GM23338 (cell line): ENCODE results near the gene RGS3. TPM values are rescaled to one million over a fixed set of nuclear protein-coding genes. Genes with fewer than 3 reads are reported as not detected.

Source experiments
- ATAC-seq: fragments of 200-7000 bp; cut with Tn5 transposase; 3 replicates; pipeline ENCODE4 v1.9.1; 2020
- DNase-seq: peaks from one replicate; pipeline ENCODE4 v3.0.0-alpha.2; 2015; ENCODE audit warnings: low spot score
- H2AFZ ChIP-seq: fragments of 200-600 bp; sonication (generic); 2 replicates; pipeline ENCODE4 v1.8.0; 2016; ENCODE audit warnings: antibody characterized with exemption, mild to moderate bottlenecking, moderate library complexity
- H3F3A ChIP-seq: fragments of 200-600 bp; sonication (generic); replicated peaks from 2 replicates; pipeline ENCODE4 v1.8.0; 2017; ENCODE audit warnings: antibody characterized with exemption, mixed run types, low read depth
- H3K27ac ChIP-seq: fragments of 200-600 bp; sonication (generic); 2 replicates; pipeline ENCODE4 v1.6.1; 2016; ENCODE audit warnings: low read depth
- H3K27me3 ChIP-seq: fragments of 200-600 bp; sonication (generic); 2 replicates; pipeline ENCODE4 v1.8.0; 2016; ENCODE audit warnings: mild to moderate bottlenecking, mixed run types, moderate library complexity; ENCODE audit not compliant: insufficient read depth
- H3K36me3 ChIP-seq: fragments of 200-600 bp; sonication (generic); 2 replicates; pipeline ENCODE4 v1.8.0; 2016; ENCODE audit warnings: mild to moderate bottlenecking; ENCODE audit not compliant: insufficient read depth
- H3K4me1 ChIP-seq: fragments of 200-600 bp; sonication (generic); 2 replicates; pipeline ENCODE4 v1.8.0; 2016; ENCODE audit warnings: mild to moderate bottlenecking, moderate library complexity; ENCODE audit not compliant: insufficient read depth
- H3K4me2 ChIP-seq: fragments of 200-600 bp; sonication (generic); 2 replicates; pipeline ENCODE4 v1.7.1; 2017; ENCODE audit warnings: mixed run types
- H3K4me3 ChIP-seq: fragments of 200-600 bp; sonication (generic); 2 replicates; pipeline ENCODE4 v1.6.1; 2016; ENCODE audit warnings: mixed run types
- H3K79me2 ChIP-seq: fragments of 200-600 bp; sonication (generic); replicated peaks from 2 replicates; pipeline ENCODE4 v1.8.0; 2017; ENCODE audit warnings: mild to moderate bottlenecking; ENCODE audit not compliant: insufficient read depth
- H3K9me2 ChIP-seq: fragments of 200-600 bp; sonication (generic); 2 replicates; pipeline ENCODE4 v1.8.0; 2017; ENCODE audit not compliant: insufficient read depth
- H4K20me1 ChIP-seq: fragments of 200-600 bp; sonication (generic); replicated peaks from 2 replicates; pipeline ENCODE4 v1.8.0; 2017; ENCODE audit warnings: mild to moderate bottlenecking; ENCODE audit not compliant: insufficient read depth
- H3K27ac Mint-ChIP-seq: 2 replicates; pipeline ENCODE4 v1.8.0; 2020; ENCODE audit warnings: inconsistent platforms, mild to moderate bottlenecking, moderate library complexity, mixed read lengths
- H3K27me3 Mint-ChIP-seq: 3 replicates; pipeline ENCODE4 v1.8.0; 2022; ENCODE audit warnings: low read depth, mild to moderate bottlenecking, moderate library complexity, mixed read lengths, inconsistent platforms; ENCODE audit not compliant: insufficient read depth, poor library complexity
- H3K36me3 Mint-ChIP-seq: 3 replicates; pipeline ENCODE4 v1.8.0; 2021; ENCODE audit warnings: low read depth, mild to moderate bottlenecking, inconsistent platforms, moderate library complexity, mixed read lengths
- H3K4me1 Mint-ChIP-seq: 3 replicates; pipeline ENCODE4 v1.8.0; 2020; ENCODE audit warnings: mild to moderate bottlenecking, inconsistent platforms, mixed read lengths
- H3K4me3 Mint-ChIP-seq: 3 replicates; pipeline ENCODE4 v1.8.0; 2021; ENCODE audit warnings: moderate library complexity, mild to moderate bottlenecking, inconsistent platforms, mixed read lengths
- H3K9me3 Mint-ChIP-seq: 3 replicates; pipeline ENCODE4 v1.8.0; 2020; ENCODE audit warnings: moderate library complexity, mild to moderate bottlenecking, inconsistent platforms, mixed read lengths
- JUNB ChIP-seq: IDR thresholded peaks from one replicate; pipeline ENCODE4 v1.6.1; 2016; ENCODE audit warnings: antibody characterized with exemption; ENCODE audit not compliant: unreplicated experiment
- polyA plus RNA-seq: library from polyadenylated mRNA; unstranded; fragments of >200 nt; fragmentation: Nextera tagmentation; extraction: Ambion mirVana; gene quantifications from 2 replicates; pipeline ENCODE4 v1.2.1, GENCODE V29; 2016
- total RNA-seq: library from RNA; depleted of rRNA; stranded (reverse); fragments of >200 nt; shearing (Covaris generic); gene quantifications from 2 replicates; pipeline ENCODE4 v1.2.3, GENCODE V29; 2014
- TF ChIP-seq, protein P1 (sequence below): fragments of 250-450 bp; sonication (Bioruptor Pico); IDR thresholded peaks from 2 replicates; pipeline ENCODE4 v1.5.0; 2020; ENCODE audit warnings: mild to moderate bottlenecking, moderate library complexity
- TF ChIP-seq, protein P2 (sequence below): IDR thresholded peaks from one replicate; pipeline ENCODE4 v1.6.1; 2018; ENCODE audit warnings: antibody characterized with exemption; ENCODE audit not compliant: unreplicated experiment

RGS3 gene
- total and polyA plus RNA-seq, 2 experiments from 2014 or later, result 14.2 to 24.3 TPM

DNA sequence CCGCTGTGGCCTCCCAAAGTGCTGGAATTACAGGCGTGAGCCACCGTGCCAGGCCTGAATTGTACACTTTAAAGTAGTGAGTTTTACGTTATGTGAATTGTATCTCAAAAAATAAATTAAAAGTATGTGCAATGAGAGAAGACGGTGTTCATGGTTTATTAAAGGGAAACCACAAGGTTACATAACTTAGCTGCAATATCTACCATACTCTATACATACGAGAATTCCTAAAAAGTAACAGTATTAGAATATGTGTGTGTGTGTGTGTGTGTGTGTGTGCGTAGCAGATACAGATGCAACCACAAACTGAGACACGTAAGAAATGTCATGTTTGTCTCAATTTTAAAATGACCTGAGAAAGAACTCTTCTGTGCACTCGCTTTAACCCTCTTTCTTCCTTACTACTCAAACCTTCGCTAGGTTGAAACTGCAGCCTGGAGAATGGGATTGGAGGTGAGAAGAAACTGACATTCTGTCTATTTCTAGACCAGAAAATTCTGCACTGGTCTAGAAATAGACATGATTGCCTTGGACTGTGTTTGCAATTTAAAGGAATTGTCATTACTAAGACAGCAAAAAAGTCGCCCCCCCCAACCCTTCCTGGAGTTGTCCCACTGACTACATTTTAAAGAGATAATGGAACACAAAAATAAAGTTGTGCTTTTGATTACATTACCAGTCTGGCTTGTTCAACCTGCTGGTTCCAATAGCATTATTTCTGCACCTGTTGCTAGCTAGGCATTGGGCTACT, 167.0 kb downstream of the RGS3 start:
- H3K27ac ChIP-seq, result no peak overlapping the region
- no peak for DNase-seq

More for the DNA sequence above, 167.0 kb downstream of the RGS3 start:
- ATAC-seq, result no peak
- Histone ChIP-seq H3K79me2 (no peaks in the 10 kb centered on the region), H3K4me1 (no peaks in the 10 kb centered on the region), H3K36me3 (no peaks in the 10 kb centered on the region), H4K20me1 (no peaks in the 10 kb centered on the region), H3K4me2 (no peak overlapping the region), H3K27me3 (0 out of 2 replicates have a peak, but pooled peaks cover 6% of the 10 kb centered on the region), H3F3A (no peaks in the 10 kb centered on the region), H2AFZ (no peak overlapping the region), H3K9me2 (no peaks in the 10 kb centered on the region), H3K4me3 (no peak overlapping the region)
- H3K4me1 Mint-ChIP-seq, result peaks cover 15% of the 10 kb centered on the region
- H3K4me3 Mint-ChIP-seq, result no peak overlapping the region
- H3K27me3 Mint-ChIP-seq, result peaks cover 9% of the 10 kb centered on the region
- no peaks in the 10 kb centered on the region for H3K36me3 Mint-ChIP-seq
- TF ChIP-seq, protein P1, sequence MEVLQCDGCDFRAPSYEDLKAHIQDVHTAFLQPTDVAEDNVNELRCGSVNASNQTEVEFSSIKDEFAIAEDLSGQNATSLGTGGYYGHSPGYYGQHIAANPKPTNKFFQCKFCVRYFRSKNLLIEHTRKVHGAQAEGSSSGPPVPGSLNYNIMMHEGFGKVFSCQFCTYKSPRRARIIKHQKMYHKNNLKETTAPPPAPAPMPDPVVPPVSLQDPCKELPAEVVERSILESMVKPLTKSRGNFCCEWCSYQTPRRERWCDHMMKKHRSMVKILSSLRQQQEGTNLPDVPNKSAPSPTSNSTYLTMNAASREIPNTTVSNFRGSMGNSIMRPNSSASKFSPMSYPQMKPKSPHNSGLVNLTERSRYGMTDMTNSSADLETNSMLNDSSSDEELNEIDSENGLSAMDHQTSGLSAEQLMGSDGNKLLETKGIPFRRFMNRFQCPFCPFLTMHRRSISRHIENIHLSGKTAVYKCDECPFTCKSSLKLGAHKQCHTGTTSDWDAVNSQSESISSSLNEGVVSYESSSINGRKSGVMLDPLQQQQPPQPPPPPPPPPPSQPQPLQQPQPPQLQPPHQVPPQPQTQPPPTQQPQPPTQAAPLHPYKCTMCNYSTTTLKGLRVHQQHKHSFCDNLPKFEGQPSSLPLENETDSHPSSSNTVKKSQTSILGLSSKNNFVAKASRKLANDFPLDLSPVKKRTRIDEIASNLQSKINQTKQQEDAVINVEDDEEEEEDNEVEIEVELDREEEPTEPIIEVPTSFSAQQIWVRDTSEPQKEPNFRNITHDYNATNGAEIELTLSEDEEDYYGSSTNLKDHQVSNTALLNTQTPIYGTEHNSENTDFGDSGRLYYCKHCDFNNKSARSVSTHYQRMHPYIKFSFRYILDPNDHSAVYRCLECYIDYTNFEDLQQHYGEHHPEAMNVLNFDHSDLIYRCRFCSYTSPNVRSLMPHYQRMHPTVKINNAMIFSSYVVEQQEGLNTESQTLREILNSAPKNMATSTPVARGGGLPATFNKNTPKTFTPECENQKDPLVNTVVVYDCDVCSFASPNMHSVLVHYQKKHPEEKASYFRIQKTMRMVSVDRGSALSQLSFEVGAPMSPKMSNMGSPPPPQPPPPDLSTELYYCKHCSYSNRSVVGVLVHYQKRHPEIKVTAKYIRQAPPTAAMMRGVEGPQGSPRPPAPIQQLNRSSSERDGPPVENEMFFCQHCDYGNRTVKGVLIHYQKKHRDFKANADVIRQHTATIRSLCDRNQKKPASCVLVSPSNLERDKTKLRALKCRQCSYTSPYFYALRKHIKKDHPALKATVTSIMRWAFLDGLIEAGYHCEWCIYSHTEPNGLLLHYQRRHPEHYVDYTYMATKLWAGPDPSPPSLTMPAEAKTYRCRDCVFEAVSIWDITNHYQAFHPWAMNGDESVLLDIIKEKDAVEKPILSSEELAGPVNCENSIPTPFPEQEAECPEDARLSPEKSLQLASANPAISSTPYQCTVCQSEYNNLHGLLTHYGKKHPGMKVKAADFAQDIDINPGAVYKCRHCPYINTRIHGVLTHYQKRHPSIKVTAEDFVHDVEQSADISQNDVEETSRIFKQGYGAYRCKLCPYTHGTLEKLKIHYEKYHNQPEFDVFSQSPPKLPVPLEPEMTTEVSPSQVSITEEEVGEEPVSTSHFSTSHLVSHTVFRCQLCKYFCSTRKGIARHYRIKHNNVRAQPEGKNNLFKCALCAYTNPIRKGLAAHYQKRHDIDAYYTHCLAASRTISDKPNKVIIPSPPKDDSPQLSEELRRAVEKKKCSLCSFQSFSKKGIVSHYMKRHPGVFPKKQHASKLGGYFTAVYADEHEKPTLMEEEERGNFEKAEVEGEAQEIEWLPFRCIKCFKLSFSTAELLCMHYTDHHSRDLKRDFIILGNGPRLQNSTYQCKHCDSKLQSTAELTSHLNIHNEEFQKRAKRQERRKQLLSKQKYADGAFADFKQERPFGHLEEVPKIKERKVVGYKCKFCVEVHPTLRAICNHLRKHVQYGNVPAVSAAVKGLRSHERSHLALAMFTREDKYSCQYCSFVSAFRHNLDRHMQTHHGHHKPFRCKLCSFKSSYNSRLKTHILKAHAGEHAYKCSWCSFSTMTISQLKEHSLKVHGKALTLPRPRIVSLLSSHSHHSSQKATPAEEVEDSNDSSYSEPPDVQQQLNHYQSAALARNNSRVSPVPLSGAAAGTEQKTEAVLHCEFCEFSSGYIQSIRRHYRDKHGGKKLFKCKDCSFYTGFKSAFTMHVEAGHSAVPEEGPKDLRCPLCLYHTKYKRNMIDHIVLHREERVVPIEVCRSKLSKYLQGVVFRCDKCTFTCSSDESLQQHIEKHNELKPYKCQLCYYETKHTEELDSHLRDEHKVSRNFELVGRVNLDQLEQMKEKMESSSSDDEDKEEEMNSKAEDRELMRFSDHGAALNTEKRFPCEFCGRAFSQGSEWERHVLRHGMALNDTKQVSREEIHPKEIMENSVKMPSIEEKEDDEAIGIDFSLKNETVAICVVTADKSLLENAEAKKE (CRISPR knock-in tag), result no peak
- no peak for TF ChIP-seq JUNB
- TF ChIP-seq, protein P2, sequence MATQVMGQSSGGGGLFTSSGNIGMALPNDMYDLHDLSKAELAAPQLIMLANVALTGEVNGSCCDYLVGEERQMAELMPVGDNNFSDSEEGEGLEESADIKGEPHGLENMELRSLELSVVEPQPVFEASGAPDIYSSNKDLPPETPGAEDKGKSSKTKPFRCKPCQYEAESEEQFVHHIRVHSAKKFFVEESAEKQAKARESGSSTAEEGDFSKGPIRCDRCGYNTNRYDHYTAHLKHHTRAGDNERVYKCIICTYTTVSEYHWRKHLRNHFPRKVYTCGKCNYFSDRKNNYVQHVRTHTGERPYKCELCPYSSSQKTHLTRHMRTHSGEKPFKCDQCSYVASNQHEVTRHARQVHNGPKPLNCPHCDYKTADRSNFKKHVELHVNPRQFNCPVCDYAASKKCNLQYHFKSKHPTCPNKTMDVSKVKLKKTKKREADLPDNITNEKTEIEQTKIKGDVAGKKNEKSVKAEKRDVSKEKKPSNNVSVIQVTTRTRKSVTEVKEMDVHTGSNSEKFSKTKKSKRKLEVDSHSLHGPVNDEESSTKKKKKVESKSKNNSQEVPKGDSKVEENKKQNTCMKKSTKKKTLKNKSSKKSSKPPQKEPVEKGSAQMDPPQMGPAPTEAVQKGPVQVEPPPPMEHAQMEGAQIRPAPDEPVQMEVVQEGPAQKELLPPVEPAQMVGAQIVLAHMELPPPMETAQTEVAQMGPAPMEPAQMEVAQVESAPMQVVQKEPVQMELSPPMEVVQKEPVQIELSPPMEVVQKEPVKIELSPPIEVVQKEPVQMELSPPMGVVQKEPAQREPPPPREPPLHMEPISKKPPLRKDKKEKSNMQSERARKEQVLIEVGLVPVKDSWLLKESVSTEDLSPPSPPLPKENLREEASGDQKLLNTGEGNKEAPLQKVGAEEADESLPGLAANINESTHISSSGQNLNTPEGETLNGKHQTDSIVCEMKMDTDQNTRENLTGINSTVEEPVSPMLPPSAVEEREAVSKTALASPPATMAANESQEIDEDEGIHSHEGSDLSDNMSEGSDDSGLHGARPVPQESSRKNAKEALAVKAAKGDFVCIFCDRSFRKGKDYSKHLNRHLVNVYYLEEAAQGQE, result no peak
- no peak overlapping the region for H3K27ac Mint-ChIP-seq
- no peaks in the 10 kb centered on the region for H3K9me3 Mint-ChIP-seq
